UCSD-AML1 (cell line): ENCODE measurements around the gene GSDMA.
A peak's percentile ranks its signal among the peaks of the same experiment; 100 is the strongest.

Experiments
- DNase-seq: peaks from one replicate; lab custom pipeline; 2025; ENCODE audit not compliant: unreplicated experiment; lab: John Stamatoyannopoulos, UW

Gene GSDMA, protein sequence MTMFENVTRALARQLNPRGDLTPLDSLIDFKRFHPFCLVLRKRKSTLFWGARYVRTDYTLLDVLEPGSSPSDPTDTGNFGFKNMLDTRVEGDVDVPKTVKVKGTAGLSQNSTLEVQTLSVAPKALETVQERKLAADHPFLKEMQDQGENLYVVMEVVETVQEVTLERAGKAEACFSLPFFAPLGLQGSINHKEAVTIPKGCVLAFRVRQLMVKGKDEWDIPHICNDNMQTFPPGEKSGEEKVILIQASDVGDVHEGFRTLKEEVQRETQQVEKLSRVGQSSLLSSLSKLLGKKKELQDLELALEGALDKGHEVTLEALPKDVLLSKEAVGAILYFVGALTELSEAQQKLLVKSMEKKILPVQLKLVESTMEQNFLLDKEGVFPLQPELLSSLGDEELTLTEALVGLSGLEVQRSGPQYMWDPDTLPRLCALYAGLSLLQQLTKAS

GRCh38 chr17:39962642-39963220 is at the start of gene GSDMA:
GSDMA (plus strand) TSS chr17:39963004; CDS start chr17:39965688, 2,684 bp downstream.
- DNase-seq, result no peak

- DNase-seq, result no peak
These were observed 48.8 kb upstream of the GSDMA start for GRCh38 chr17:39913989-39914388.

DNA sequence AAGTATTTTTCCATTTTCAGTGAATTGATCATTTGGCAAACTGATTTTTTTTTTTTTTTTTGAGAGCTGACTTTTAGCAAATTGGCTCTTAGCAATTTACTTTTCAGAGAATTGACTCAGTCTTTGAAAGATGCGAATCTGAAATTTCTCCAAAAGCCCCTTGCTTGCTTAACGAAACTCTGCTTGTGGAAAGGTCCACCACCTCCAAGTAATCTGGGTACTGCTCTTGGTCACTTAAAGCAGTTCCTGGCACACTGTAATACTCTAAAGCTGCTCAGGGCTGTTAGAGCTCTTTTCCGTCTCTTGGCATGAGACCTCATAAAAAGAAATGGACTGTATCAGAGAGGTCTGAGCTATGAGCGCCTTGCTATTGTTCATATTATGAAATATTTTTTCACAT is 47.2 kb upstream of the GSDMA start:
- no peak for DNase-seq

- DNase-seq, result no peak
These were observed 45.9 kb upstream of the GSDMA start for GRCh38 chr17:39916918-39917317.

DNA sequence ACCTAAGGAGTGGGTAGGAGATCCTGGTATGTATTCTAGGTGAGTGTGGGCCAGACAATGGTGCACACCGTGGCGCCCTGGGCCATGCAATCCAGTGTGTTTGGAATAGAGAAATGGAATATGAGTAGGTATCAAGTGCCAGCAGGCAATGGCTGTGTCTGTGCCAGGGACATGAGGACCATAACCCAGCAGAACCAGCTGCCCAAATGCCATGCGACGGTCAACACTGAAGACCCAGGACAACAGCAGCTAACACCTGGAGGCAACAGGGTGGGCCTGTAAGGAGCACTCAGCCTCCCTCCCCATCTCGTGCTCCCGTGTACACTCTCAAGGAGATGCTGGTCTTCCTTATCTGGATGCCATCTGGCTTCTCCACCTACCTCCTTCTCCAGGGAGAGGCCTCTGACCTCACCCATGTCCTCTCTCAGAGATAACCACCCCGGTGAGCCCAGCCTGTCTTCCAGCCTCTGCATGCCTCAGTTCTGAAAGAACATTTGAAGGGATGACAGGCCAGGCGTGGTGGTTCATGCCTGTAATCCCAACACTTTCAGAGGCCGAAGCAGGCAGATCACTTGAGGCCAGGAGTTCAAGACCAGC is 43.6 kb upstream of the GSDMA start:
- no peak for DNase-seq

DNA sequence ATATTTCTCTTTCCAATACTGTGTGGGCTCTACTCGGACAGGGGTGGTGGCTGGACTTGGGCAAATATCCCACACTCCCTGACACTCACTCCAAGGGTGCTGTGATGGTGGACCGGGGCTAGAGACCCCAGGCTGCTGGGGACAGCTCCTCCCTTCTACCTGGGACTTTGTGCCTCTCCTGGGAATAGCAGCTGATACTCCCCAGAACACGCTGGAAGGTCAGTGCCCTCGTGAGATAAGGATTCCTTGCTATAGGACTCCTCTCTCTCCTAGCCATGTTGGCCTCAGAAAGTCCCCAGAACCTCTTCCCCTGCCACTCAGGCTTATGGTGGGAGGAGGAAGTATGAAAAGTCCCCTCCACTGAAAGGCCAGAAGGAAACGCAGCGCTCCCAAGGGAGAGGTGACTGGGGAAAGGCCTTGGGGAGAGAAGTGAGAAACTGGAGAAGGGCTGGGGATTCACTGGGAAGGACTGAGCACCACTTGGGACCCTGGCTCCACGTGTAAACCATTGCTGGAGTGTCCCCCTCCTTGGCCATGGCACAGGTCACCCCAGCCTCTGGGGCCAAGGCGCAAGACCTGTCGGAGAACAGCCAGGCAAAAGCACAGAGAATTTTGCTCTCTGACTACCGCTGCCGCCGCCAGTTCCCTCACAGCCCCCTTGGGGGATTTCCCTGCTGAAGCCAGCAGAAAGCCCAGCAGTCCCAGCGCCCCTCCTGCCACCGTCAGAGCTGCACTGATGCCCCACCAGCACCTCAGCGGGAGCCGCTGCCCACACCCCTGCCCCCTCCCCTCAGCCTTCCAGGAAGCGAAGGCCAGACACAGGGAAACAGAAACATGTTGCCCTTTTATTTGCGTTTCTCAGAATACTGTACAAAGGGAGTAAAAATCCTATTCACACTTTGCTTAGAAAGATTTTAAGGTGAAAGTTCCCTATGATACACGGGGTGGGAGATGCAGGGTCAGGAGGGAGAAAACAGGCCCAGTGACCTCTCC is 42.3 kb upstream of the GSDMA start:
- DNase-seq, result no peak

GRCh38 chr17:39921323-39921722 is 41.5 kb upstream of the GSDMA start:
- peak; percentile 35 for DNase-seq

- DNase-seq, result no peak
These were observed 40.8 kb upstream of the GSDMA start for GRCh38 chr17:39922006-39922405.

GRCh38 chr17:39923230-39923629 is 39.6 kb upstream of the GSDMA start:
- DNase-seq, result no peak

GRCh38 chr17:39923836-39924690 is 38.7 kb upstream of the GSDMA start:
- no peak for DNase-seq

DNA sequence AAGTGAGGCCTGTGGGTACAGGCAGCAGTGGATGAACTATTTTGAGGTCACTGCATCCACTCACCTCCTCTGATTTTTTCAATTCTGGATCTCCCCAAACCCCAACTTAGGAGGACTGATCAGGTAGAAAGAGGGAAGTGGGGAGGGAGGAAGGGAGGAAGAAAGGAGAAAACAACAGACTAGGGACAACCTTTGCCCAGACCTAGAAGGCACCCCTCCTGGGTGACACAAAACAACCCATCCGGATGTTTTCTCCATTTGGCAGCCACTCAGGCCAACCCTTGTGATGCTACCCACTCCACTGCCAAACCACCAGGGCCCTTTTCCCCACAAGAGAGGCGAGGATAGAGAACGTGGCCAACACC is 38.1 kb upstream of the GSDMA start:
- no peak for DNase-seq

GRCh38 chr17:39925282-39926134 is 37.3 kb upstream of the GSDMA start:
- DNase-seq, result no peak

GRCh38 chr17:39926135-39926587 is 36.6 kb upstream of the GSDMA start:
- DNase-seq, result no peak

GRCh38 chr17:39926588-39927100 is 36.2 kb upstream of the GSDMA start:
- DNase-seq, result peak; percentile 52

GRCh38 chr17:39927101-39927928 is 35.5 kb upstream of the GSDMA start, which contains the start of the genes LRRC3C and ORMDL3:
LRRC3C (plus strand) TSS chr17:39927732; CDS start chr17:39941524, 13,792 bp downstream.
ORMDL3 (minus strand) TSS chr17:39927601; CDS start chr17:39924203, 3,398 bp downstream.
- DNase-seq, result peak; percentile 93

- no peak for DNase-seq
These were observed 34.6 kb upstream of the GSDMA start for GRCh38 chr17:39927929-39928857.
